Stimulated activated CD8-positive, alpha-beta memory T cell treated with anti-CD3 and anti-CD28 coated beads, Interleukin-15, amount 100 ng/mL, for 4 hours (primary cell): Measurements from ENCODE around the gene FOXA1.
"Not testable (repeated sequence)": the region's sequence is repeated elsewhere in the genome, so short reads cannot be mapped to it uniquely, and the experiment has no call there.

Experiments used
- DNase-seq, 2 donors: peaks; one replicate each; pipeline ENCODE4 v3.0.0-alpha.2; 2020; ENCODE audit warnings: low read depth in 2 of 2

The FOXA1 gene

GRCh38 chr14:37558740-37559139, 36.3 kb downstream of the FOXA1 start:
- DNase-seq = no peak

GRCh38 chr14:37555596-37555995, 39.5 kb downstream of the FOXA1 start:
- DNase-seq = not testable (repeated sequence)

GRCh38 chr14:37553935-37554550, 41.0 kb downstream of the FOXA1 start:
- DNase-seq = no peak

GRCh38 chr14:37551119-37551518, 43.9 kb downstream of the FOXA1 start:
- DNase-seq = no peak

- no peak for DNase-seq
Observed at GRCh38 chr14:37550511-37550910, 44.5 kb downstream of the FOXA1 start.

GRCh38 chr14:37546621-37547447, 48.2 kb downstream of the FOXA1 start:
- DNase-seq = no peak

GRCh38 chr14:37545174-37545573, 49.9 kb downstream of the FOXA1 start:
- no peak for DNase-seq

GRCh38 chr14:37544407-37544806, 50.6 kb downstream of the FOXA1 start:
- no peak for DNase-seq

- DNase-seq = no peak
Observed at GRCh38 chr14:37539992-37540391, 55.1 kb downstream of the FOXA1 start.
